Lung microvascular endothelial cell (primary cell): ENCODE data around the gene SOX18. TPM values are rescaled to one million over a fixed set of nuclear protein-coding genes. Genes with fewer than 3 reads are reported as not detected.
"Not testable (repeated sequence)": the region's sequence is repeated elsewhere in the genome, so short reads cannot be mapped to it uniquely, and the experiment has no call there.

Experiments used
- DNase-seq, 2 donors: peaks; one replicate each; pipeline versions ENCODE4 v3.0.0 to v3.0.0-alpha.2; 2010; ENCODE audit warnings: low read depth in 2 of 2
- total RNA-seq: library from RNA; depleted of rRNA; stranded (reverse); fragments of >200 nt; gene quantifications from 2 replicates; pipeline ENCODE4 v1.2.1, GENCODE V29; 2014

SOX18 gene
- total RNA-seq, 1 donor from 2014 or later, result 29.6 TPM

DNA sequence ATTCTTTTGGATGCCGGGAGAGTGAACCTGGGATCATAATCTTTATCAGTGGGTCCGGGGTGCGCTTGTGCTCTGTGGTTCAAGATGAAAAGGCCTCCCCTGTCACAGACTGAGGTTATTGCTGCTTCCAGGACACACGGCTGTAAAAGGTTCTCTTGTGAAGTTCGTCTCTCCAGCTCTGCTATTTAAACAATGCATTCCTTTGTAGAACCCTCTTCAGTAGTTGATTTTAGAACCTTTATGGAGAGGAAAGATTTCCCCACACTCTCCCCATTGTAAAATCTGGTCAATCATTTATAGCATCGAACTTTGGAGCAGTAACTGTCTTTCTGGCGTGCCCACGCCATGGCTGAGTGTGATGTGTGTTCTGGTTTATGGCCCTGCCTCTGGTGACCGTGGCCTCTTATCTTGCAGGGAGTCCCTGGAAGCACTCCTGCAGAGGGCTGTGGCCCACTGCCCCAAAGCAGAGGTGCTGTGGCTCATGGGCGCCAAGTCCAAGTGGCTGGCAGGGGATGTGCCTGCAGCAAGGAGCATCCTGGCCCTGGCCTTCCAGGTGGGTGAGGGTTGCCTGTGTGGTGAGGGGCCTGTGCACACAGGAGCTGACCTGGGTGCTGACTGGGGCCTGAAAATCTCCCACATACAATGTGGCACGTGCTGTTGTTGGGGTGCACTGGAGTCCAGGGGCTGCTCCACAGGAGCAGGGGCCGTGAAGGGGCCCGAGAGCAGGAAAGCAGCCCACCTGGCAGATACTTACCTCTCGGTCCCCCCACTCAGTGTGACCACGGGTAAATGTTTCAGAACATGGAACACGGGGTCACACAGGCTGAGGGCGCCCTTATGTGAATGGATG is 25.1 kb downstream of the SOX18 start:
- DNase-seq, result no peak

DNA sequence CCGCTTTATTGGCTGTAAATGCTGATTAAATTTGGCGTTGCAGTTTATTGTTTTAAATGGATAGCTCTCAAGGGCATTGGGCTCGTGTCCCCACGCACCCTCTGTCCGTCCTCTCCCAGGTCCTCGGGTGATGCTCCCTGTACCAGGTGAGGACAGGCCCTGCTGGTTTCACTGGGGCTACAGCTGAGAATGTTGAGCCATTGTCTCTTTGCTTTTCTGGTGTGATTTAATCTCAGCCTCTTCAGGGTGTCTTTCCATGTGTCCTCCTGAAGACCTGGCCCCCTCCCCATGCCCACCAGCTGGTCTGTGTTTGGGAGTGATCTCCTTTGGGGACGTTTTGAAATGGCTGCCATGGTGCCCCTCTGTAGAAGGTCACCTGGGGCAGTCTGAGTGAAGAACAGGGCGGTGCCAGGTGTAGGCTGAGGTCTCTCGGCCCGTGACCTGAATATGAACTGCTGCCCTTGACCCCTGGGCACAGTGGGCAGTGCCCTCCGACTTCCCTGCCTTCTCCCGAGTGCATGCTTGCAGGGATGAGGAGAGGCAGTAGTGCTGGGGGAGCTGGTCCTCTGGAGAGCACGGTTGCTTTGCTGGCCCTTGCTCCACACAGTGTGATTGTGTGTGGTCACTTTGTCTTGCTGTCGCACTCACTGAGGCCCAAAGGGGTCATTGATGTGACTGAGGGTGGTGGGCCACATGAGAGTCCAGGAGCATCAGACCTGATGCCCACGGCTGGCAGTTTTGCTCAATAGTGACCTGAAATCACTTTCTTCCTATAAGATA is 25.9 kb downstream of the SOX18 start:
- no peak for DNase-seq

DNA sequence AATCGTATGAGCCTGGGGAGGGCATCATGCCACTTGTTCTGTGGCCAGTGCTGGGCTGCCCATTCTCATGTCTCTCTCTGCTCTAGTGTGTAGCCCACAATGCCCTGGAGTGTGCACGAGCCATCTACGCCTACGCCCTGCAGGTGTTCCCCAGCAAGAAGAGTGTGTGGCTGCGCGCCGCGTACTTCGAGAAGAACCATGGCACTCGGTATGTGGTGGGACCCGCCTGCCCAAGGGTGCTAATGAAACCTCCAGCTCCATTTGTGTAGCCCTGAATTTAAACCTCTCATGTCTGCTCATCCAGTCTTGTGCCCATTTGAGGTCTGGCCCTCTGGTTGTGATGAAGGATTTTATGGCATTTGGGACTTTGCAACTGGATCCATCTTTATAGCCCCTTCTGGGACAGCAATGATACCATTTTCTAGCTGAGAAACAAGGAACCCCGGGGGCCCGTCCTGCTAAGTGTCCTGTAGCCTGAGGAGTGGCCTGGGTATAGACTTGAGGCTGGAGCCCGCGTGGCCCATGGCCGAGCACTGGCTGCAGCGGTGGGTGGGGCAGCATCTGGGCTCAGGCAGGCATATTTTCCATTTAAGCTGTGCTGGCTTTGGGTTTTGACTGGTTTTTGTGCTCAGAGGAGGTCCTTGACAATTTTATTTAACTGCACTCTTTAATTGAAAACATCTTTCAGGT is 26.6 kb downstream of the SOX18 start:
- no peak for DNase-seq

DNA sequence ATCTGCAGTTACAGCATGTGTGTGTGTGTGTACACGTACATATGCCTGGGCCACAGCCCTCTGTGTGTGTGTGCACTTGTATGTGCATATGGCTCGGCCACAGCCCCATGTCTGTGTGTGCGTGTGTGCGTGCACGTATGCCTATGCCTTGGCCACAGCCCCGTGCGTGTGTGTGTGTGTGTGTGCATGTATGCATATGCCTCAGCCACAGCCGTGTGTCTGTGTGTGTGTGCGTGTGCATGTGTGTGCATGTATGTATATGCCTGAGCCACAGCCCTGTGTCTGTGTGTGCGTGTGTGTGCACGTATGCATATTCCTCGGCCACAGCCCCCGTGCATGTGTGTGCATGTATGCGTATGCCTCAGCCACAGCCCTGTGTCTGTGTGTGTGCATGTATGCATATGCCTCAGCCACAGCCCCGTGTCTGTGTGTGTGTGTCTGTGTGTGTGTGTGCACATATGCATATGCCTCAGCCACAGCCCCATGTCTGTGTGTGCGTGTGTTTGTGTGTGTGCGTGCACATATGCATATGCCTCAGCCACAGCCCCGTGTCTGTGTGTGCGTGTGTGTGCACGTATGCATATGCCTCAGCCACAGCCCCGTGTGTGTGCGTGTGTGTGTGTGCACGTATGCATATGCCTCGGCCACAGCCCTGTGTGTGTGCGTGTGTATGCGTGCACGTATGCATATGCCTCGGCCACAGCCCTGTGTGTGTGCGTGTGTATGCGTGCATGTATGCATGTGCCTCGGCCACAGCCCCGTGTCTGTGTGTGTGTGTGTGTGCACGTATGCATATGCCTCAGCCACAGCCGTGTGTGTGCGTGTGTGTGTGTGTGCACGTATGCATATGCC is 28.1 kb downstream of the SOX18 start:
- no peak for DNase-seq

DNA sequence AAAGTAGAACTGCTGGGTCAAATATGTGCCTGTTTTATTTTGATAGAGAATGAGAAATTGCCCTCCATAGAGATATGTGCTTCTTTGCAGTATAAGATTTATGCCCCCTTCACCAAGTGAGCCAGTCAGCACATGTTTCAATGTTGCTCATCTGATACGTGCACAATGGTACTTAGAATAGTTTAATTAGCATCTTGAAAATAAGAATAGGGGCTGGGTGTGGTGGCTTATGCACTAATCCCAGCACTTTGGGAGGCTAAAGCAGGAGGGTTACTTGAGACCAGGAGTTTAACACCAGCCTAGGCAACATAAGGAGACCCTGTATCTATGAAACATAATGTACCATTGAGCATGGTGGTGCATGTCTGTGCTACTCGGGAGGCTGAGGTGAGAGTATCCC is 33.8 kb downstream of the SOX18 start:
- no peak for DNase-seq

DNA sequence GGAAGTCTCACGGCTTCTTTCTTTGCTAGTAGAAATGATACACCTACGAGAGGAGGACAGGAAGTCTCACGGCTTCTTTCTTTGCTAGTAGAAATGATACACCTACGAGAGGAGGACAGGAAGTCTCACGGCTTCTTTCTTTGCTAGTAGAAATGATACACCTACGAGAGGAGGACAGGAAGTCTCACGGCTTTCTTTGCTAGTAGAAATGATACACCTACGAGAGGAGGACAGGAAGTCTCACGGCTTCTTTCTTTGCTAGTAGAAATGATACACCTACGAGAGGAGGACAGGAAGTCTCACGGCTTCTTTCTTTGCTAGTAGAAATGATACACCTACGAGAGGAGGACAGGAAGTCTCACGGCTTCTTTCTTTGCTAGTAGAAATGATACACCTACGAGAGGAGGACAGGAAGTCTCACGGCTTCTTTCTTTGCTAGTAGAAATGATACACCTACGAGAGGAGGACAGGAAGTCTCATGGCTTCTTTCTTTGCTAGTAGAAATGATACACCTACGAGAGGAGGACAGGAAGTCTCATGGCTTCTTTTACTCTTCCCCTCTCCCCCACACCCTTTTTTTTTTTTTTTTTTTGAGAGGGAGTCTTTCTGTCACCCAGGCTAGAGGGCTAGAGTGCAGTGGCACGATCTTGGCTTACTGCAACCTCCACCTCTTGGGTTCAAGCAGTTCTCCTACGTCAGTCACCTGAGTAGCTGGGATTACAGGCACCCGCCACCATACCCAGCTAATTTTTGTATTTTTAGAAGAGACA is 36.9 kb downstream of the SOX18 start:
- DNase-seq, result not testable (repeated sequence)

DNA sequence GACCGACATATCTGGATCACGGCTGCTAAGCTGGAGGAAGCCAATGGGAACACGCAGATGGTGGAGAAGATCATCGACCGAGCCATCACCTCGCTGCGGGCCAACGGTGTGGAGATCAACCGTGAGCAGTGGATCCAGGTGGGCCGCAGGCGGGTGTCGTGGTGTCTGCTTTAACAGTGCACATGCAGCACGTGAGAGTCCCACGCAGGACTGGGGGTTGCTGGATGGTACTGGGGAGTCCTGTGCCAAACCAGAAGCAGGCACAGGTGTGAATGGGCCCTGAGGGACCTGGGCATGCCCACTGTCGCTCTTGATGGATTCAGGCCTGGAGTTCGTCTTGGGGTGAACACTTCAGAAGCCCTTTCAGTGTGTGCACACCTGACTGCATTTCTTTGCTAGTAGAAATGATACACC is 38.1 kb downstream of the SOX18 start:
- no peak for DNase-seq

DNA sequence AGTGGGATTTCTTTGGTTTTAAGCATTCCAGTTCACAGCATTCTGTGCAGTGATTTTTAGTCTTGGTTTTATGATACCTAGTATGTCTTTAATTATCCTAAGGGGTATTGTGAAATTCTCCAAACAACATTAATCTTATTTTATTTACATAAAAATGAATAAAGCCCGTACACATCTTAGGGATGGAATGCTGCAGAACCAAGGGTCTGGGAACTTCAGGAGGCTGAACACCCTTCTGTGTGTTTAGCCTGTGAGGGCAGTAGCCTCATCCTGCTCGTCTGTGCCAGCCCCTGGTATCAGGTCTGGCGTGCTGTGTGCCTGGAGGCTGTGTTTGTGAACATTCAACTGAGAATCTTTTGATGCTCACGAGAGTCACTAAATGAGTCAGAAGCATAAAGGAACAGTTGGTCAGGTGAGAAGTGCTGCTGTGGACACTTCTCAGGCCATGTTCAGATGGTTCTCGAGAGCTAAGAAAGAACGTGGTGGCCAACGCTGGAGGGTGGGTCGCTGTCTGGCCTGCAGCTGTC is 38.7 kb downstream of the SOX18 start:
- DNase-seq, result no peak

DNA sequence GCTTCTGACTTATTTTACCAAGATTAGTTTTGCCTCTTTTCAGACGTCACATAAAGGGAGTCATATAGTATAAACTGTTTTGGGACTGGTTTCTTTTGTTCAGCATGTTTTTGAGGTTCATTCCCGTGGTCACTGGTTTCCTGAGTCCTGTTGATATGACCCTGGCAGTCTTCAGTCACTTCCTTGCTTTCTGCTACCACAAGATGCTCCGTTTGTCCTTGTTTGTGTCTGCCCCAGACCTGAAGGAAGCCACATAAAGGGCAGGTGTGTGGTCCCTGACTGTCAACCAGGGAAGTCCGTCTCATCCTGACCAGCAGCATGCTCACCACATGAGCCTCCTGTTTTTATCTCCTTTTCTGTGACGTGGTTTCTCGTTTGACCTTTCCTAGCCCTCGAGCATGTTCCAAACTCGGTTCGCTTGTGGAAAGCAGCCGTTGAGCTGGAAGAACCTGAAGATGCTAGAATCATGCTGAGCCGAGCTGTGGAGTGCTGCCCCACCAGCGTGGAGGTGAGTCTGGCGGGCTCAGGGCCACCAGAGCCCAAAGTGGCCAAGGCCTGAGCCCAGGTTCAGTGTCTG is 39.5 kb downstream of the SOX18 start:
- DNase-seq, result peak in 1 of 2 donors; percentile 53

DNA sequence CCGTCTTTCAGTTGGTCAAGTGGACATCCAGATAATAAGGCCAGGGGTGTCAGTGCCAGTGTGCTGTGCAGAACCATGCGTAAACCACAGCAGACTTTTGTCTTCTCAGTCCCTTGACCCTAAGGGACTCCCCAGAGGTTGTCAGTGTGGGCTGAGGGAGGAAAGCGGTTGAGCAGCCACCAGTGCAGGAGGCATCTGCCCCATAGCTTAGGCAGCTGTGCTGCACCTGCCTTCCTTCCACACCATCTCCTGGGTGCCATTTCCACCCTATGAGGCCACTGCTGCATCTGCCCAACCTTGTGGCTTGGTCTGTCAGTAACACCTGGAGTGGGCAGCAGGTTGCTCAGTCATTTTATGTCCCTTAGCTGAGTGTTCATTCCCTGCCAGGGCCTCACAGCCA is 42.5 kb downstream of the SOX18 start:
- no peak for DNase-seq

DNA sequence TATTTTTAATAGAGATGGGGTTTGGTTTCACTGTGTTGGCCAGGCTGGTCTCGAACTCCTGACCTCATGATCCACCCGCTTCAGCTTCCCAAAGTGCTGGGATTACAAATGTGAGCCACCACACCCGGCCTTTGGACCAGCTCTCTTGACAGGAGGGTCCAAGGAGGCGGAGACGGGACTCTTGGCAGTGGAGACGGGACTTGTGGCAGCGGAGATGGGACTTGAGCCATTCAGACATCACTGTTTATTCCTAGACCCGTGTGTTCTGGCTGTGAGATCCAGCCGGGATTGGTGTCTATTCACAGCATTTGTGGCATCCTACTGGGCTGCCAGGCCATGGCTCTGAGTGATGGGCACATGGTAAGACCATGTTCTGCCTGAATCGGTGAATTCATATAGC is 42.9 kb downstream of the SOX18 start:
- DNase-seq, result no peak

DNA sequence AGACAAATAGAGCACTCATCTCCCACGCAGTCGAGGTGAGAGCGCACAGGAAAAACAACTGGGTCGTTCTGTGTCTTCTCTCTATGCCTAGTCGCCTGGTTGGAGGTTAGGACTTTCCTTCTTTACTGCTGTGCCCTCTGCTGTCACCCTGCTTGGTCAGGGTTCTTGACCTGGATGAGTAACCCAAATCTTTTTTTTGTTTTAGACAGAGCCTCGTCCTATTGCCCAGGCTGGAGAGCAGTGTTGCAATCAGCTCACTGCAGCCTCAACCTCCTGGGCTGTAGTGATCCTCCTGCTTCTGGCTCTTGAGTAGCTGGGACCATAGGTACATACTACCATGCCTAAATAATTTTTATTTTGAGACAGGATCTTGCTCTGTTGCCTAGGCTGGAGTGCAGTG is 44.0 kb downstream of the SOX18 start:
- DNase-seq, result no peak

DNA sequence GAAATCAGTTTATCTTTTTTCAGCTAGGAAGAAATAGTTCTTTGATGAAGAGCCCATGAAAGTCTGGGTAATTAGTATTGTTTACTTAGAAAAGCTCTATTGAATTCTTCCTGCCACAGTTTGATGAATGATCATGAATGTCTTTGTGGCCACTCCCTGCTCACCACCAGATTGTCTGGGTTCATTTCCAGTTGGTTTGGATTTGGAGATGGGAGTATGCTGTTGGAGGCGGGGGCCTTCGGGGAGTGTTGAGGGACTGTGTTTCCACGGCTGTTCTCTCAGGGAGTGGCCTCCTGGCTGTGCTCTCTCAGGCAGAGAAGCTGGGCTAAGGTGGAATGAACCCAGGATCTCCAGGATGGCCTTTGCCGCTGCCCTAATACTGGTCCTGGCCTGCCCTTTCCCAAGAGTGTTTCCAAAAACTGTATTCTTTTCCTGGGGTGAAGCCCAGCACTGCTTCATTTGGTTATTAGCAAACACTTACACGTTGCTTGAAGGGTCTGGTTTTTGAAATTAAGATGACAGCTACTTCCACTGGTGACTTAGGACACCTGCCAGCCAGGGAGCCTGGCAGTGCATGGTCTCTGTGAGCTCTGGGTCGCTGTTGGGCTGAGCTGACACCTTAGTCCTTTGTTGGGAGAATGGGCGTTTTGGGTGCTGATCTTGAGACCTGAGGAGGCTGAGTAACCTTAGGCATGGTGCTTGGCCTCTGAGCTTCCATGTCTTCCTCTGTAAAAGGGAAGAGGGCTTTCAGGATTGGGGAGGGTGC is 45.3 kb downstream of the SOX18 start:
- no peak for DNase-seq

DNA sequence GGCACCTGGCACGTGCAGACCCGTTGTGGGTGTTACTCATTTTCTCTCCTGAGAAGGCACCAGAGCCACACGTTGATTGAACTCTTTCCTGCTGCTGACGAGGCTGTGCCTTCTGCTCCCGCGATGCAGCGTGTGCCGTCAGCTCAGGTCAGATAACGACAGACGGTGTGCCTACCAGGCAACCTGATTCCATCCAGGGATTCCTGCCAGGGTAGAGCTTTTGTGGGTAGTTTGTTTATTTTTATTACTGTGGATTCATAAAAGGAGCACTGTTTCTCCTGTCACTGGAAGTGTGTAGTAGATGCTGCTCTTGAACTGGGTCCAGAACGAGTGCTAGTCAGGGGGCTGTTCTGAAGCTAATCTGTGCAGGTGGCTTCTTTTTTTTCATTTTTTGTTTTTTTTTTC is 47.8 kb downstream of the SOX18 start:
- DNase-seq, result no peak

DNA sequence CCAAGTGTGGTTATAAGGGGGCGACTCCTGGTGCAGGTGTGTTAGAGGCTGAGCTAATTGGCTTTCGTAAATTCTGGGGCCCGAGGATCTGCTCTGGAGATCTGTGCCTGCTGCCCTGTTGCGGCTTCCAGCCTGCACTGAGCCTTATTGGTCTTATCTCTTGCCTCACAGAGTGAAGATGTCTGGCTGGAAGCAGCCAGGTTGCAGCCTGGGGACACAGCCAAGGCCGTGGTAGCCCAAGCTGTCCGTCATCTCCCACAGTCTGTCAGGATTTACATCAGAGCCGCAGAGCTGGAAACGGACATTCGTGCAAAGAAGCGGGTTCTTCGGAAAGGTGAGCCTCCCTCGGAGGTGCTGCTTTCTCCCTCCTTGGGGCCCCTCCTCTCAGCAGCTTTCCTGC is 48.5 kb downstream of the SOX18 start:
- no peak for DNase-seq
